NCI-H1048 (cell line): Measurements from ENCODE around the gene SLC35A1.
"Not testable (repeated sequence)": the region's sequence is repeated elsewhere in the genome, so short reads cannot be mapped to it uniquely, and the experiment has no call there.

ENCODE experiments used
- DNase-seq: peaks from one replicate; lab custom pipeline; 2025; lab: John Stamatoyannopoulos, UW

SLC35A1 gene, protein sequence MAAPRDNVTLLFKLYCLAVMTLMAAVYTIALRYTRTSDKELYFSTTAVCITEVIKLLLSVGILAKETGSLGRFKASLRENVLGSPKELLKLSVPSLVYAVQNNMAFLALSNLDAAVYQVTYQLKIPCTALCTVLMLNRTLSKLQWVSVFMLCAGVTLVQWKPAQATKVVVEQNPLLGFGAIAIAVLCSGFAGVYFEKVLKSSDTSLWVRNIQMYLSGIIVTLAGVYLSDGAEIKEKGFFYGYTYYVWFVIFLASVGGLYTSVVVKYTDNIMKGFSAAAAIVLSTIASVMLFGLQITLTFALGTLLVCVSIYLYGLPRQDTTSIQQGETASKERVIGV

DNA sequence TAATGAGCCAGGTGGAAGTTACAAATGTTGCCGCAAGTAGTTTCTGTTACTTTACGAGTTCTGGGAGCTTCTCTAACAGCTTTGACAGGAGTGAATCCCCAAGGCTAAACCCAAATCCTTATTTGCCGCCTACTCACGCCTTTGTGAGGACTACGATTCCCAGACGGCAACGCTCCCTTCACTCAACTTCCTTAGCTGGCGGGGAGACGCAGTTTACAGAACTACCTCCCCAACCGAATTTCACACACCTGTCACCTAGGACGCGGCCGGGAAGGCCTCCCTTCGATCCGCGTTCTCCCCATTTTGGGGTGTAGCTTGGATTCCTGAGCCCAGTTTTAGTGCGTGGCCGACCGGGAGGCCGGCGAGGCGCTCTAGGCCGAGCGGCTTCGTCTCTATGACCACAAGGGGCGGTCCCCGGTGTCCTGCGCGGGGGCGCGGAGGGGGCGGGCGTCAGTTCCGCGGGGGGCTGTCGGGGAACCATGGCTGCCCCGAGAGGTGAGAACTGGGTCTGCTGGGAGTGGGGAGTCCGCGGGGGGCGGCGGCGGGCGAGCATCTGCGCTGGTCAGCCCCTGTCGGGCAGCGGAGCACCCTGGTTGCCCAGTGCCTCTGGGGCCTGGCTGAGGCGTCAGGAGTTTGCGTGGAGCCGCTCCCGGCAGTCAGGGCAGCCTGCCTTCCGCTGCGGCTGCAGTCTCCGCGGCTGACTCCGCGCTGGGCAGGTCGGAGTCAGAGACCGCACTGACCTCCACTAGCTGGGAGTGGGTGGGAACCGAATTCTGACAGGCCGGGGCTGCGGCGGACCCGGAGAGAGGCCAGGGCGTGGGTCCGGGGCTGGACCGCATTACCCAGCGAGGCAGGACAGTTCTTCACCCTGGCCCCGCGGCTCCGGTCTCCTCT, at the start of gene SLC35A1:
SLC35A1 (plus strand) TSS at position 450 of the 894 bp plus-strand sequence; CDS start at position 480, 30 bp downstream.
- DNase-seq: peak; percentile 32

DNA sequence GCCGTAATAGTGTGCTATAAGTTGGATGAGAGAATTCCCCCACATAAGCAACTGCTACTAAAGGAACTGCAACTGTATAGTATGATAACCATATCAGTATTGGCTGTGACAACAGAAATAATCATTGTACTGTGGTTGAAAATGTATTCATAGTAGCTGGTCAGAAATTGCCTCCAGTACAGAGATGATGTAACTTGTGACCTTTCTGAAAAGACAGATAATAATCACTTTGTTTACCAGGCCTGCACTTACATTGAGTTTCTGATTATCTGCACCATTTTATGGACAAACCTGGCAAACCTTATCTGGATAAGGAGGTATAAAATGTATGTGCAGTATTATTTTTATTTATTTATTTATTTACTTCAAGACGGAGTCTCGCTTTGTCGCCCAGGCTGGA, 46.0 kb upstream of the SLC35A1 start:
- DNase-seq: no peak

DNA sequence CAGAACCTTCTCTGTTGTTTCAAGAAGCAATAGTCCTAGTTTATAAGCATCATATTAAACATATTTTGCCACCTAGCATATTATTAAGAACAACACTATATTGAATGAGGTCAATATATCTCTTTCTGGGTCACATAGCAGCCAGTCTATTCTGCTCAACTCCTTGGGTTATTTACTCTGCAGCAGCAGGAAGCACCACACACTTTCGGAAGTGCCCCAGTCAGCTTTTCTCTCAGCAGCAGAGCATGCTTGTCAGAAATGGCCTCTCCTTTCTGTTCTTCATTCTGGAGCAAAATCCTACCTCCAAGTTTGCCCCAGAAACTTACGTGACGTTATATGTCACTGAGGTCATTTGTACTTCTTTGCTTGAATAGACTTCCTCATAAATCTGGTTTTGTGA, 42.3 kb upstream of the SLC35A1 start:
- DNase-seq: no peak

DNA sequence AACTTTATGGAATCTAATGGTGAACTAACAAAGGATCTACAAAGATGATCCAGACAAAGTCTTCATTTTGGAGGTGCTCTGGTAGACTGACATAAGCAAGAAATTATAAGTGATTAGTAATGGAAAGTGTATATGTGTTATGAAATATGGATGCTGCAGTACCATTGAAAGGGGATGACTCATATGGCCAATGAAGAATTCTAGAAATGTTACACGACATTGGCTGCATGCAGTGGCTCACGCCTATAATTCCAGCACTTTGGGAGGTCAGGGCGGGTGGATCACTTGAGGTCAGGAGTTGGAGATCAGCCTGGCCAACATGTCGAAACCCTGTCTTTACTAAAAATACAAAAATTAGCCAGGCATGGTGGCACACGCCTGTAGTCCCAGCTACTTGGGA, 41.5 kb upstream of the SLC35A1 start:
- DNase-seq: no peak

DNA sequence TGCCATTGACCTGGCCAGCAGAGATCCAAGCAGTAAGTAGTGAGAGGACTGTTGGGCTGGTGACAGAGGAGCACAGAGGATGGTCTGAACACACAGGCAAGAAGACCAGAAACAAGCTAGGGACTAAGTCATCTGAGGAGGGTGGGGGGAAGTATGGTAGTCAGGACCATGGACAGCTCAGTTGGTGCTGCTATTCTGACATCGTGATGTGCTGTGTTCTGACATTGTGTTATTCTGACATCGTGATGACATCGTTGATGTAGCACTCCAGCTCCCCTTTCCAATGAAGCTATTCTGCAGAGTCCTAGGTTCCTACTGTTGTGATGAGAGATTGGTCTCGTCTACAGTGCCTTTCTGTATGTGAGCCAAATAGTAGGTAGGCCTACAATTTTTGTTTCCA, 36.3 kb upstream of the SLC35A1 start:
- peak; percentile 26 for DNase-seq

DNA sequence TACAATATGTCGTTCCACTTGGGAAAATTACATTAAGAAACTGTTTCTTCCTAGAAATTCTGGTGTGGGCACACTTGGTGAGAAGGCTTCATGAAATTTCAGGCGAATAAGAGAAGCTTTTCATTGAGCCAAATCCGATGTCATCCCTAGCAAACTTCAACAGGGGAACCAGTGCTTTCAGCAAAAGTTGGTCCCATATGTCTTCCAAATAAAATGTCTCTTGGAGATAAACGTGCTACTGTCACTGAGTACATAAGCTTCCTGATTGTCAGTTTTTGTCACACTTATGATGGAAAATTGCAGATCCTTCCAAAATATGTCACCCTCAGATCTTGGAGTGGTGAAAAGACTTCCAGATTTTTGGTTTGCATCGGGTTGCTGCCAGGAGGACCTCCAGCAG, 31.1 kb upstream of the SLC35A1 start:
- DNase-seq: no peak

DNA sequence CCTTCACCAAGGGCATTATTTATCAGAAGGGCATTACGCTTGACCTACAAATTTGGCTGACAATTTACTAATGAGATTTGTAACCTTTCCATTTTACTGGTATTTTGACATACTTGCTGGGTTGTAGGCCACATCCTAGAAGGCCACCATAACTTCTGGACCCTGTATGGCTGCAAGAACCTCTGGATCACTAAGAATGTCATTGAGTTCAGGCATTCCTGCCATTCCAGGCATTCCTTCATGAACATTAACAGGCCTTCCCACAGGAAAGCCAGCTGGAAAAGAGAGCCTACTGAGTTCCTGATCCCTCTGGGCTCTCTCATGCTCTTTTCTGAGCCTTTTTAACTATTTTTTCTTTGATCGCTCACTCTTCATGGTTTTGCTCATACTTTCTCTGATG, 28.4 kb upstream of the SLC35A1 start:
- no peak for DNase-seq

DNA sequence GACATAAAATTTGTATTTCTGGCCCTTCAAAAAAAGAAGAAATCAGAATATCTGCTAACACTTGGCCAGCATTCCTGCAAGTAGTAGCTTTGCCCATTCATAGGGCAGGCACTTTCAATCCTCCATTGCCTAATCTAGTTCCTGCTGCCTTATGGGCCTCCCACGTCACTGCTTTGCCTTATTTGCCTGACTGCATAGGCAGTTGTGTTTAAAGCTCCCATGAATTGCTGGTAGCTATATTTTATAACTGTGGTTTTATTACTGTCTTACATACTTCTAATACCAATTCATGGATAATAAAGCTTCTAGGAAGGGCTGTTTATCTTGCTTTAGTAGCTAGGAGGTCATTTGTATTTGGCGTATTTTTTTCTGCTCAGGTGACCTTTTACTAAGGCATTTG, 7.7 kb upstream of the SLC35A1 start:
- DNase-seq: no peak

DNA sequence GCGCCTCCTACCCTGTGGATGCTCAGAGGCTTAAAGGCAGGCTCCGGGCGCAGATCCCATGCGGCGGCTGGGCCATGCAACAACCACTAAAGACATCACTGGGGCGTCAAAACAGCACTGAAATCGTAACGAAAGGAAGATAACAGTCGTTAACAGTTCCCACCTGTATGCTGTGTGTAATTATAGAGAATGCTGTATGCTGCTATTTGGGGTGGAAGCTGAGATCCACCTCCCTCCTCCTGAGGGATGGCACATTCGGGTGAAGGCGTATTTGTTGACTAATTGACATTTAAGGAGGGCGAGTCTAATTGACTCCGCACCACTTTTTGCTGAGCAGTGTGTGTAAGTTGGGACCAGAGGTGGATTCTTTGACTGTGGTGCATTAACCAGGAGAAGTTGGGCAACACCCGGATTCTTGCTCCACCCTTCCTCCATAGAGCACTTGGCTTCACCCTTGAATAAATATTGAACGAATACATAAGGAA, 687 bp downstream of the SLC35A1 start:
- DNase-seq: no peak

DNA sequence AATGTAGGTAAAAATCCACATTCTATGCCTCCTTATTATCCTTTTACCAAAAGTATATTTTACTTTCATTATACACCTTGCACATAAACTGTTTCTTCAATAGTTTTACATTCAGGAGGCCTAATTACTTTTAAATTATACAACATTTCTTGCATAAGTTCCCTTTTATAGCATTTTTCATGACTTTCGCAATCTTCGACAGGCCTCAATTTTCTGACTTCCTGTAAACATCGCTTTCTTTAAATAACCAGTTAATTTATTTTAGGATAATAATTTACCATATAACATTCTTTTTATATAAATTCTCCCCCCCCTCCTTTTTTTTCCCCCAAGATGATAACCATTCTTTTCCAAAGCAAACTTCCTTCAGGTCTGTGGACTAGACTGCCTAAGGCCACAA, 9.2 kb downstream of the SLC35A1 start:
- no peak for DNase-seq

DNA sequence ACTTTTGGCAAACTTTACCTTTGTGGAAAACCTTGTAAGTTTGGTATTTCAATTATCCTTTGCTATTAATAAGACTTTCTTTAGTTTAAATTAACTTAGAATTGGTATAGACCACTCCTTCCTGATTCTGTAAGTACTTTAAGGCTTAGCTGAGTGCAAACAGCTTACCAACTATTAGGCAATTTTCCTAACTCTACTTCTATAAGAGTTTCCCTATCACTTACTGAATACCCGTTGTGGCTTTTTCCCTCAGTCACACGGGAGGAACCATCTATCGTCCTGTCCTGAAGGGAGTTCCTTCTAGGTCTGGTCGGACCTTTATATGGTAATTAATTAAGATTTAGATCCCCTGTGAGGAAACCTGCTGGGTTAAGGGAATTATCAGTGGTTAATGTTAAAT, 9.6 kb downstream of the SLC35A1 start:
- DNase-seq: no peak

DNA sequence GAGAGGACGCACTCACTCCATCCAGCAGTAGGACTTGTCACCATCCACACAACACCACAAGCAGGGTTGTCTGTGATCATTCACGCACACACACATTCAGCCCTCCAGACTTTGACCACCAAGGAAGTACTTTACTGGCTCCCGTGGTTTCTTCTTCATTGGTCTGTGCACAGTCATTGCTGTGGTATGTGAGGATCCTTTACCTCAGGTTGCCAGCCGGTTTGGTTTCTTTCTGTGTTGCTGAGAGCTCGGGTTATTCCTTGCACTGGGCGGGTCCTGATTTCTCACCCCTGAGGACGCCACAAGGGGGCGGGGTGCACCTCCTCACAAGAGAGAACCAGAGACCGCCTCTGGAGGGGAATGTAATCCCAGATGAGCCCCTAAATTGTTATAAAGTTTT, 11.2 kb downstream of the SLC35A1 start:
- no peak for DNase-seq

DNA sequence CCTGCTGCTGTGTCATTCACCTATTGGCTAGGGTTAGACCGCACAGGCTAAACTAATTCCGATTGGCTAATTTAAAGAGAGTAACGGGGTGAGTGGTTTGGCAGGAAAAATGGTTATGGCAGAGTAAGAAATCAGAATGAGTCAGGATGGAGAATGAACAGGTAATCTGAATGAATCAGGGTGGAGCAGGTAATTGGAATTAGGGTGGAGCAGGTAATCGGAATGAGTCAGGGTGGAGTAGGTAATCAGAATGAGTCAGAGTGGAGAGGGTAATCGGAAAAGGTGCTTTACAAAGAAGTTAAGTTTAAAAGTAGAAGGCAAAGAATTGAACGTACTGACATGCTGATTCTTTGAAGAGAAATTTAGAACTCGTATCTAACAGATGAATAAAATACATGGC, 11.7 kb downstream of the SLC35A1 start:
- DNase-seq: no peak

DNA sequence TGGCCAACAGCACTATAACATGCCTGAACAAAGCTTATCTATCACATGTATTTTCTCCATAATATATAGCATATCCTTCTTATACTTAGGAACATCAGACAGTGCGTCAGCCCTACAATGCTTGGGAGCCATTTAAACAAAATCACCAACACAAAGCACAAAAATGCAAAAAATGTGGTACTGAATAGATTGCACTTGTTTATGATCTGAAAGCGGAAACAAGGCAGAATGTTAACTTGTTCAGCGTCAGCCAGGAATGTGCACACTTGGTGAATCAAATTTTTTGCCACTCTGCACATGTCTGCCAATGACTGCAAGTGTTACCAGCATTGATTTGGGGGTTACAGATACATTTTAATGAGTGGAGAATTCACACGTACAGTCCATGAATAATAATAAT, 14.8 kb downstream of the SLC35A1 start:
- DNase-seq: no peak

DNA sequence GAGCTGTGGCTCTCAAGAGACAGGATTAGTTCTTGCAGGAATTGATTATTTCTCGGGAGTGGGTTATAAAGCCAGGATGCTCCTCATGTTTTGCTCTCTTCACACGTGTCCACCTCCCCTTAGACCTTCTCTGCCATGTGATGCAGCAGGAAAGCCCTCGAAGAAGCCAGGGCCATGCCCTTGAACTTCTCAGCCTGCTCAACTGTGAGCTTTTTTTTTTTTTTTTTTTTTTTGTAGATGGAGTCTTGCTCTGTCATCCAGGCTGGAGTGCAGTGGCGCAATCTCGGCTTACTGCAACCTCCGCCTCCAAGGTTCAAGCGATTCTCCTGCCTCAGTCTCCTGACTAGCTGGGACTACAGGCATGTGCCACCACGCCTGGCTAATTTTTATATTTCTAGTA, 16.6 kb downstream of the SLC35A1 start:
- DNase-seq: not testable (repeated sequence)

DNA sequence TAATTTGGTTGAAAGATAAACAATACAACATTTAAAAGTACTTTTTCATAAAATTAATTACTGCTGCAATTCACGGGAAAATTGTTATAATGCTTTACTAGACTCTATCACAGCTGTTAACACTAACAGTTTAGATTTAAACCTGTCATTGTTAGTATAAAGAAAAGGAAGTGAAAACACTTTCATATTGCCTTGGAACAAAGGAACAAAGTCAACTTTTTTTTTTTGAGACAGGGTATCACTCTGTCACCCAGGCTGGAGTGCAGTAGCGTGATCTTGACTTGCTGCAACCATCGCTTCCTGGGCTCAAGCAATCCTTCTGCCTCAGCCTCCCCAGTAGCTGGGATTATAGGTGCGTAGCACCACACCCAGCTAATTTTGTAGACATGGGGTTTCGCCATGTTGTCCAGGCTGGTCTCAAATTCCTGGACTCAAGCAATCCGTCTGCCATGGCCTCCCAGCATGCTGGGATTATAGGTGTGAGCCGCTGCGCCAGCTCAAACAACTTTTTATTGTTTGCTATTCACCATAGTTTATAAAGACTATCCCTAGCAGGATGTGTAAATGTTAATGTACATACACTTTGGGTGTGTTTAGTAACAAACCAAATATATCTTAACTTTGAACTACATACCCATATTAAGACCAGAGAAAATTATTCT, 22.1 kb downstream of the SLC35A1 start:
- DNase-seq: no peak

DNA sequence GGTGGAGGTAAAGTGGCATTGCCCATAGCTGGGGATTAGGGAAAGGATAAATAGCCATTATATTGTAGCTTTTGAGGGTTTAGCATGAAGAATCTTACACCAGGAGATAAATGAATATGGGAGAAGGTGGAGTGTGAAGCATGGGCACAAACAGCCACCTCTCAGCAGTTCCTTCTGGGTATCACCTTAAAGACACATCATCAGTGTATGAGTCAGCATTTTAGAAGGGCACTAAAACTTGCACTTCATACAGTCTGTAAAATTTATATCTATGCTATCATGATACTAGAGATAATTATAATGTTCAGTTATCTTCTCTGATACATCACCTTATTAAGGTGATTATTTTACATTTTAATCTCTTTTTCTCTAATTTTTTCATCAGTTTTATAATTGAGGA, 25.3 kb downstream of the SLC35A1 start:
- no peak for DNase-seq

DNA sequence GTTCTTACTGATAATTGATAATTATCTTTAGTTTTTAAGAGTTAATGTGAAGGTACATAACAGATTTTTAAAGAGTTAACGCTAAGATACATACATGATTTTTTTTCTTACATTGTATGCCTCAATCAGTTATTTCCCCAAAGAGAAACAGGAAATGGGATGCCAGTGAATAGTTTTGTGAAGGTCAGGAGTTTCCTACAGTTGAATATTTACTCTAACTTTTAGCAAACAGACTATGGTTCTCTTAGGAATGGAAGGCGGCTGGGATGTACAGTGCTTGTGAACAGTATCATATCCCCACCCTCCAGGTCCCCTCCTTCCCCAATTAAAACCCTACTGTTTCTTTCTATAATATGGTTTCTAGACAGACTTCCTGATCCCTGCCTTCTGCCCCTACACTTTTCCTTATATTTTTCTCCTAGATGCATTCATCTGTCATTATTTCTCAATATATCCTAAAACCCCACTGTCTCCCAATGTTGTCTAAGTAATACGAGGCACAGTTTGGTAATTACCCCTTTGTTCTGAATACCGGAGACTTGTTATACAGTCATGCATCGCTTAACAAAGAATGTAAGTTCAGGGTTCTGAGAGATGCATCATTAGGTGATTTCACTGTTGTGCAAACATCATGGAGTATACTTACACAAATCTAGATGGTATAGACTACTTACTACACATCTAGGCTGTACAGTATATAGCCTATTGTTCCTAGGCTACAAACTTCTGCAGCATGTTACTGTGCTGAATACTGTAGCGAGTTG, 29.2 kb downstream of the SLC35A1 start:
- no peak for DNase-seq

DNA sequence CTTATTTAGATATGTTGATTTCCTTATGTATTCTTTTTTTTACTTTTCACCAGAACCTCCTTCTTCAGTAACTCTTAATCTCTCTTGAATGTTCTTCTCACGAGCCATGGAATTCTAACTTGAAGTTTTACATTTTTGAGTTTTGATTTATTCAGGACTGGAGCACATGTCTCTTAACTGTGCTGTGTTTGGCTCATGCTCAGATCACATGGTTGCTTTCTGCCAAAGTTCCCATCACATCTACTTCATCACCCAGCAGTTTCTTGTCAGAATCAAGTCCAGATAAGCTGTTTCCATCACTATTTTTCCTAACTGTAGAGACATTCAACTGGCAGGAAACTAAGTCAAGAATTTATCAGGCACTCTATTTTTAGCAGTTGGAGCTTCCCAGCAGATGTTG, 31.7 kb downstream of the SLC35A1 start:
- no peak for DNase-seq

DNA sequence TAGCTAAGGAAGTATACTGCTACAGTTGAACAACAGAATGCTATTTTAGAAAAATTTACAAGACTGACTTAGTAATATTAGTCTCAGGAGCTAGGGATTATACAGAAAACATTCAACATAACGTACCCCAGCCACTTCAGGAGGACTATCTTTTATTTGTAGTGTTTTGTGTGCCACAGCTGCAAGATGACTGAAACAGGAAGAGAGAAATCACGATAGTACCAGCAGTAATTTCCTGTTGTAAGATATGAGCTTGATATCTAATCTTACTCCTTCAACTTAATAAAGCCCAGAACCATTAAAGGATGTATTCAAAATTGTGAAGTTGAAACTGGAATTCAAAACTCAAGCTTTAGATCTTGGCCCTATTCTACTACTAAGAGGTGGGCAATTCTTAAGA, 42.1 kb downstream of the SLC35A1 start:
- no peak for DNase-seq

DNA sequence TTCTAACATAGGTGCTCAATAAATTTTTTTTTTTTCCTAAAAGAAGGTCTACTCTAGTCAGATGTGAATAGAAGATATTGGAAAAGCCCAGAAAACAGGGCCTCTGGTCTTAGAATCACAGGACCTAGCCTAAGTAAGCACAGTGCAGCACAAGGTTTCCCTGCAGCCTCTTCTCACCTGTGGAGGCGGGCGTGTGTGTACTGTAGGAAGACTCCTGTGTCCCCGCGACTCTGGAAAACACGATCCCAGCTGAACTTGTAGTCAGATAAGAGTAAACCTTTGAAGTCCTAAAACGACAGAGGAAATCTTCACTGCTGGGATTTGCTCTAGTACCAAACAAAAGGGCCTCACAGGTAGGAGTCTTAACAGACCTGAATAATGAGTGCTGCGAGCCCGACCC, 45.7 kb downstream of the SLC35A1 start:
- no peak for DNase-seq

DNA sequence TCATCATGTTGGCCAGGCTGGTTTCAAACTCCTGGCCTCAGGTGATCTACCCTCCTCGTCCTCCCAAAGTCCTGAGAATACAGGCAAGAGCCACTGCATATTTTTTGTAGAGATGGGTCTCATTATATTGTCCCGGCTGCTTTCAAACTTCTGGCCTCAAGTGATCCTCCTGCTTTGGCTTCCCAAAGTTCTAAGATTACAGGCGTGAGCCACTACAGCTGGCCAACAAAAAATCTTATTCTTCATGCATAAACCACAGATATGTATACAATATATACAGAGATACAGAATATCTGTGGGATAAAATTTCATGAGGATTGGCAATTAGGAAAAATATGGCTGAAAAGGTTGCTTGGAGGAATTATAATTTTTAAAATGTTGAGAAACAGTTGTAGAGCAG, 49.9 kb downstream of the SLC35A1 start:
- no peak for DNase-seq
